Fibroblast of lung (primary cell): Measurements from ENCODE around the gene PCSK6. TPM values are rescaled to one million over a fixed set of nuclear protein-coding genes. Genes with fewer than 3 reads are reported as not detected.

Experiments used
- DNase-seq, 2 donors: peaks; one replicate each; pipeline versions ENCODE4 v3.0.0 to v3.0.0-alpha.2; 2010; ENCODE audit warnings: low read depth in 2 of 2
- H2AFZ ChIP-seq: 2 replicates; pipeline ENCODE4 v1.5.1; 2012; ENCODE audit warnings: low read length, control low read depth, inconsistent platforms
- H3K27ac ChIP-seq: 2 replicates; pipeline ENCODE4 v1.5.1; 2011; ENCODE audit warnings: low read length, control low read depth; ENCODE audit not compliant: insufficient read depth
- H3K27me3 ChIP-seq: 2 replicates; pipeline ENCODE4 v1.5.1; 2011; ENCODE audit warnings: mild to moderate bottlenecking, low read length; ENCODE audit not compliant: control insufficient read depth, insufficient read depth
- H3K36me3 ChIP-seq: 2 replicates; pipeline ENCODE4 v1.5.1; 2011; ENCODE audit warnings: low read length; ENCODE audit not compliant: control insufficient read depth, insufficient read depth
- H3K4me1 ChIP-seq: 2 replicates; pipeline ENCODE4 v1.5.1; 2011; ENCODE audit warnings: low read length; ENCODE audit not compliant: control insufficient read depth, insufficient read depth; ENCODE audit errors: extremely low read depth
- H3K4me2 ChIP-seq: 2 replicates; pipeline ENCODE4 v1.5.1; 2011; ENCODE audit warnings: low read length, control low read depth; ENCODE audit not compliant: insufficient read depth; ENCODE audit errors: extremely low read depth
- H3K4me3 ChIP-seq, 4 experiments: fragments of 200-600 bp in 1 of 4; sonication (generic) in 1 of 4; replicated peaks in 1 of 4; 2 replicates each; pipeline ENCODE4 v1.5.1; 2011 to 2016; ENCODE audit warnings: low read length in 4 of 4, low read depth in 3 of 4, mild to moderate bottlenecking in 3 of 4, control low read depth in 2 of 4, inconsistent platforms in 1 of 4, mixed read lengths in 1 of 4; ENCODE audit not compliant: insufficient read depth in 1 of 4; ENCODE audit errors: control extremely low read depth in 1 of 4
- H3K79me2 ChIP-seq: 2 replicates; pipeline ENCODE4 v1.5.1; 2012; ENCODE audit warnings: mild to moderate bottlenecking, low read length, inconsistent platforms; ENCODE audit not compliant: control insufficient read depth, insufficient read depth
- H3K9ac ChIP-seq: 2 replicates; pipeline ENCODE4 v1.5.1; 2011; ENCODE audit warnings: mild to moderate bottlenecking, low read length, control low read depth; ENCODE audit not compliant: insufficient read depth
- H3K9me3 ChIP-seq: 2 replicates; pipeline ENCODE4 v1.5.1; 2012; ENCODE audit warnings: low read depth, low read length; ENCODE audit not compliant: control insufficient read depth, insufficient read depth
- H4K20me1 ChIP-seq: 2 replicates; pipeline ENCODE4 v1.5.1; 2011; ENCODE audit warnings: low read length; ENCODE audit not compliant: control insufficient read depth, insufficient read depth; ENCODE audit errors: extremely low read depth
- EZH2 ChIP-seq: IDR thresholded peaks from 2 replicates; pipeline ENCODE4 v1.5.1; 2012; ENCODE audit warnings: low read length, control low read depth, mild to moderate bottlenecking; ENCODE audit errors: missing control alignments
- polyA plus RNA-seq, 2 donors: library from polyadenylated mRNA; depleted of rRNA in 1 of 2; stranded (reverse) in 1 of 2; unstranded in 1 of 2; fragments of >200 nt; gene quantifications; 2 replicates each; pipeline ENCODE4 v1.2.1, GENCODE V29; 2011 to 2012; ENCODE audit warnings: missing spikeins in 1 of 2
- total RNA-seq: library from RNA; depleted of rRNA; stranded (reverse); fragments of >200 nt; gene quantifications from 2 replicates; pipeline ENCODE4 v1.2.1, GENCODE V29; 2014
- TF ChIP-seq, protein P1 (sequence below), 2 donors: IDR thresholded peaks in 1 of 2; conservative IDR thresholded peaks in 1 of 2; 1 replicate in 1 of 2; 2 replicates in 1 of 2; pipeline ENCODE4 v1.5.1; 2011 to 2012; ENCODE audit warnings: low read length in 2 of 2, control low read depth in 1 of 2, inconsistent platforms in 1 of 2, low read depth in 1 of 2, mild to moderate bottlenecking in 1 of 2

Gene PCSK6
- total and polyA plus RNA-seq, 2 donors (not counting 1 experiment from before 2014, with no cell fraction given): 0.02 to 0.83 TPM

DNA sequence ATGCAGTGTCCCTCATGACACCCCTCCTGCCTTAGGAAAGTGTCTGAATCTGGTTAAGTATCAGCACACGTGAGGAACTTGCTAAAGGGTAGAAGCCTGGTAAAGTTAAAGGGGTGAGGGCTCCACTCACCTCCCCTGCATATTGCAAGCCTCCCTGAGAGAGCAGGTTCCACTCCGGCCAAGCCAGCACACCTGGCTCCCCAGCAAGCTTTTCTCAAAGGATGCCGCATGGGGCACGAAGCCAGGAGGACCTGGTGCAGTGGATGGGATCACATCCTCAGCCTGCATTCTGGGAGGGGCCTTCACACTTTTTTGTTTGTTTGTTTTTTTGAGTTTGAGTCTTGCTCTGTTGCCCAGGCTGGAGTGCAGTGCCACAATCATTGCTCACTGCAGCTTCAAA lies 79.9 kb downstream of the PCSK6 start:
- Histone ChIP-seq H4K20me1 (no peaks in the 10 kb centered on the region), H2AFZ (no peak overlapping the region), H3K36me3 (no peaks in the 10 kb centered on the region), H3K4me1 (no peaks in the 10 kb centered on the region), H3K4me2 (no peak overlapping the region), H3K9me3 (no peaks in the 10 kb centered on the region), H3K79me2 (no peaks in the 10 kb centered on the region), H3K27me3 (no peaks in the 10 kb centered on the region), H3K9ac (no peak overlapping the region), H3K4me3 (no peak overlapping the region), H3K27ac (no peak overlapping the region)
- TF ChIP-seq, protein P1, sequence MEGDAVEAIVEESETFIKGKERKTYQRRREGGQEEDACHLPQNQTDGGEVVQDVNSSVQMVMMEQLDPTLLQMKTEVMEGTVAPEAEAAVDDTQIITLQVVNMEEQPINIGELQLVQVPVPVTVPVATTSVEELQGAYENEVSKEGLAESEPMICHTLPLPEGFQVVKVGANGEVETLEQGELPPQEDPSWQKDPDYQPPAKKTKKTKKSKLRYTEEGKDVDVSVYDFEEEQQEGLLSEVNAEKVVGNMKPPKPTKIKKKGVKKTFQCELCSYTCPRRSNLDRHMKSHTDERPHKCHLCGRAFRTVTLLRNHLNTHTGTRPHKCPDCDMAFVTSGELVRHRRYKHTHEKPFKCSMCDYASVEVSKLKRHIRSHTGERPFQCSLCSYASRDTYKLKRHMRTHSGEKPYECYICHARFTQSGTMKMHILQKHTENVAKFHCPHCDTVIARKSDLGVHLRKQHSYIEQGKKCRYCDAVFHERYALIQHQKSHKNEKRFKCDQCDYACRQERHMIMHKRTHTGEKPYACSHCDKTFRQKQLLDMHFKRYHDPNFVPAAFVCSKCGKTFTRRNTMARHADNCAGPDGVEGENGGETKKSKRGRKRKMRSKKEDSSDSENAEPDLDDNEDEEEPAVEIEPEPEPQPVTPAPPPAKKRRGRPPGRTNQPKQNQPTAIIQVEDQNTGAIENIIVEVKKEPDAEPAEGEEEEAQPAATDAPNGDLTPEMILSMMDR (conservative IDR thresholded peaks at IDR 0.05 in 1 of 2, IDR thresholded peaks at IDR 0.05 in 1 of 2; ENCODE audit: low read depth in 1 of 2, low read length in 2 of 2): no peak
- no peak for TF ChIP-seq EZH2
- no peak for DNase-seq

DNA sequence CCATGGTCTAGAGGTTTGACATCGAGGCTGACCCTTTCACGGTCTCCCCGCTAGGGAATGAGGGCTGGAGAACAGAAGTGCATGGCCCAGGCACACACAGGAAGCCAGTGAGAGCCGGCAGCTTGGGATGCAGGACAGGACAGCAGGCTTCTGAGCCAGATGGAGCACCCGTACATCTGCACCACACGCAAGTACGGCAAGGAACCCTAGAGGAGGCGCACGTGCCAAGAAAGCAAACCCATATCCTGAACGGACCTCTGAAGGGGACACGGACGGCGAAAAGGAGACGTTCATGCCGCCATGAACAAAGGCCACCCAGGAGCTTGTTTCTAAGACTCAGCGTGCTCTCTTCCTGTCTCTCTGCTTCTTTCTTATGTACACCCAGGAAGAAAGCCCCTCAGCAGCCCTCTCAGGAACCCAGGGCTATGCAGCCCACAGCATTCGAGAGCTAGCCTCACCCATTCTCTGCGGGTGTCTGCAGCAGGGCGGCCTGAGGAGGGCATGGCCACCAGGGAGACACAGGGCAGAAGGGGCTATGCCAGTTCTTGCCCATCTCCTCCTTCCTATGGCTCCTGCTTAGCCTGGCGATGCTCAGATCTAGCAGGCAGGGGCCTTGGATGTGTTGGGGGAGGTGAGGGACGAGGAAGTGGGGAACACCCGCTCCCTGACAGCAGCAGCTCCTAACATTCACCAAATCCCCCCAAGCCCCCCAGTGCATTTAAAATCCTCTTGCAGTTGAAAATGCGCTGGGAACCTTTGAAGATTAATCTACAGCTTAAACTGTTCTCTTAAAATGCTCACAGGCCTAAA lies 81.3 kb downstream of the PCSK6 start:
- no peak overlapping the region for H3K4me2 ChIP-seq
- H3K27me3 ChIP-seq: no peaks in the 10 kb centered on the region
- H3K4me1 ChIP-seq: no peaks in the 10 kb centered on the region
- DNase-seq: no peak
- no peaks in the 10 kb centered on the region for H3K79me2 ChIP-seq
- H3K9me3 ChIP-seq: no peaks in the 10 kb centered on the region
- H3K9ac ChIP-seq: no peak overlapping the region
- TF ChIP-seq, protein P1 (conservative IDR thresholded peaks at IDR 0.05 in 1 of 2, IDR thresholded peaks at IDR 0.05 in 1 of 2; ENCODE audit: low read depth in 1 of 2, low read length in 2 of 2): no peak
- TF ChIP-seq EZH2: no peak
- no peaks in the 10 kb centered on the region for H3K36me3 ChIP-seq
- no peaks in the 10 kb centered on the region for H4K20me1 ChIP-seq
- H3K4me3 ChIP-seq: no peak overlapping the region
- no peak overlapping the region for H3K27ac ChIP-seq
- H2AFZ ChIP-seq: no peak overlapping the region

DNA sequence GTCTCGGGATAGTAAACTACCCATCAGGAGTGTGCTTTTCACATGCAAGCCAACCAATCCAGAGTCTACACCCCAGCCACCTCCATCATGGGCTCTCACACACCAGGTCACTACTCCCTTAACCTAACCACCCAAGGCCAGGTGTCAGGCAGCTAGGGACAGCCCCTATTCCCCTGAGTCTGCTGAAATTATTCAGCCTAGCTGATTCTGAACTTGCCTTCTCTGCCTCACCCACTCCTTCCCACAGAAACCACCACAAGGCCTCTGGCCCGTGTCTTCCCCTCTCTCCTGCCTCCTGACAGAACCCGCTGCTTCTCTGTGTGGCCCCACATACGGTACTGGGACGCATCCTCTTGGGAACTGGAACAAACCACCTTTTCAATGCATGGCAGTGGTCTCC lies 82.1 kb downstream of the PCSK6 start:
- H3K27me3 ChIP-seq: no peaks in the 10 kb centered on the region
- no peak overlapping the region for H3K9ac ChIP-seq
- DNase-seq: no peak
- H3K9me3 ChIP-seq: no peaks in the 10 kb centered on the region
- H3K4me2 ChIP-seq: no peak overlapping the region
- H3K4me1 ChIP-seq: no peaks in the 10 kb centered on the region
- no peaks in the 10 kb centered on the region for H3K36me3 ChIP-seq
- no peaks in the 10 kb centered on the region for H4K20me1 ChIP-seq
- no peak overlapping the region for H2AFZ ChIP-seq
- H3K4me3 ChIP-seq: no peak overlapping the region
- H3K27ac ChIP-seq: no peak overlapping the region
- no peak for TF ChIP-seq EZH2
- TF ChIP-seq, protein P1 (conservative IDR thresholded peaks at IDR 0.05 in 1 of 2, IDR thresholded peaks at IDR 0.05 in 1 of 2; ENCODE audit: low read depth in 1 of 2, low read length in 2 of 2): no peak
- H3K79me2 ChIP-seq: no peaks in the 10 kb centered on the region
